HepG2 (cell line): ENCODE data around the gene OR8B12. TPM values are rescaled to one million over a fixed set of nuclear protein-coding genes. Genes with fewer than 3 reads are reported as not detected.

Source experiments
- ATAC-seq: fragments of 200-7000 bp; cut with Tn5 transposase; 3 replicates; pipeline ENCODE4 v1.9.1; 2020; ENCODE audit warnings: mild to moderate bottlenecking, moderate library complexity
- BruUV-seq: library from RNA; stranded (reverse); fragments of 400-500 nt; replicated peaks from 2 replicates; lab custom pipeline; 2021; lab: Mats Ljungman, UMichigan
- CTCF ChIA-PET: fragments of 300-600 bp; formaldehyde crosslinking; extraction: SDS; loops from one replicate; lab custom pipeline; 2021; ENCODE audit warnings: low total read pairs, inconsistent platforms, low intra/inter-chr PET ratio; lab: Yijun Ruan, JAX
- POLR2A ChIA-PET: fragments of 350-600 bp; sonication (Branson Sonifier 250); formaldehyde crosslinking; loops from one replicate; lab custom pipeline; 2020; ENCODE audit warnings: antibody characterized with exemption, inconsistent platforms; lab: Yijun Ruan, JAX
- DNase-seq: peaks from one replicate; pipeline ENCODE4 v3.0.0-alpha.2; 2015; ENCODE audit warnings: low spot score
- FAIRE-seq: peaks from 3 replicates; lab custom pipeline; 2011; peaks lifted over from hg19 to GRCh38; lab: Jason Lieb, UNC
- H2AFZ ChIP-seq: one replicate; pipeline ENCODE4 v1.6.1; 2011; ENCODE audit warnings: low read length, inconsistent platforms
- H3K27ac ChIP-seq: fragments of 300-600 bp; 3 replicates; pipeline ENCODE4 v1.8.0; 2011; ENCODE audit warnings: mixed run types, mild to moderate bottlenecking, mixed read lengths, low read length, inconsistent platforms; ENCODE audit not compliant: insufficient read depth; ENCODE audit errors: extremely low read length
- H3K27me3 ChIP-seq, 2 experiments: fragments of 200-600 bp in 1 of 2; 2 replicates in 1 of 2; 3 replicates in 1 of 2; pipeline versions ENCODE4 v1.6.0 to v1.8.0; 2011; ENCODE audit warnings: low read length in 2 of 2, mild to moderate bottlenecking in 2 of 2, moderate library complexity in 2 of 2, inconsistent platforms in 1 of 2; ENCODE audit not compliant: insufficient read depth in 2 of 2, control insufficient read depth in 1 of 2
- H3K36me3 ChIP-seq, 2 experiments: fragments of 200-600 bp in 1 of 2; replicated peaks in 1 of 2; 2 replicates in 1 of 2; 3 replicates in 1 of 2; pipeline versions ENCODE4 v1.5.1 to v1.8.0; 2011; ENCODE audit warnings: low read length in 2 of 2, inconsistent platforms in 1 of 2; ENCODE audit not compliant: insufficient read depth in 2 of 2, control insufficient read depth in 1 of 2
- H3K4me1 ChIP-seq: 2 replicates; pipeline ENCODE4 v1.5.1; 2012; ENCODE audit warnings: low read length, inconsistent platforms; ENCODE audit not compliant: insufficient read depth
- H3K4me2 ChIP-seq: 2 replicates; pipeline ENCODE4 v1.6.0; 2011; ENCODE audit warnings: low read depth, low read length, inconsistent platforms
- H3K4me3 ChIP-seq, 3 experiments: fragments of 200-600 bp in 1 of 3; sonication (generic), shearing (Covaris generic) in 1 of 3; replicated peaks in 1 of 3; 2 replicates each; pipeline ENCODE4 v1.5.1; 2011 to 2016; ENCODE audit warnings: low read length in 3 of 3, inconsistent platforms in 2 of 3, low read depth in 2 of 3, mild to moderate bottlenecking in 2 of 3, control low read depth in 1 of 3, mixed read lengths in 1 of 3; ENCODE audit not compliant: insufficient read depth in 1 of 3
- H3K79me2 ChIP-seq: one replicate; pipeline ENCODE4 v1.6.1; 2011; ENCODE audit warnings: low read length, inconsistent platforms; ENCODE audit not compliant: insufficient read depth
- H3K9ac ChIP-seq: 2 replicates; pipeline ENCODE4 v1.6.0; 2011; ENCODE audit warnings: mild to moderate bottlenecking, low read depth, low read length, inconsistent platforms; ENCODE audit not compliant: insufficient read depth
- H3K9me3 ChIP-seq: 2 replicates; pipeline ENCODE4 v1.5.1; 2012; ENCODE audit warnings: mild to moderate bottlenecking, low read length
- H4K20me1 ChIP-seq: 2 replicates; pipeline ENCODE4 v1.6.0; 2011; ENCODE audit warnings: inconsistent platforms, mild to moderate bottlenecking, low read length, moderate library complexity; ENCODE audit not compliant: insufficient read depth
- CHD4 ChIP-seq: fragments of 200-600 bp; sonication (generic); IDR thresholded peaks from 2 replicates; pipeline ENCODE4 v1.7.0; 2017; ENCODE audit warnings: mild to moderate bottlenecking, low read length, borderline replicate concordance
- ESRRA ChIP-seq: sonication (generic); formaldehyde crosslinking; IDR thresholded peaks from 2 replicates; pipeline ENCODE4 v1.5.1; 2020; ENCODE audit warnings: mild to moderate bottlenecking, low read depth, missing genetic modification reagents
- LCORL ChIP-seq, 2 experiments: fragments of 450-650 bp in 1 of 2; sonication (generic) in 1 of 2; formaldehyde crosslinking in 1 of 2; IDR thresholded peaks; 2 replicates each; pipeline versions ENCODE4 v1.5.0 to v1.6.1; 2017 to 2020; ENCODE audit warnings: antibody characterized with exemption in 1 of 2, missing genetic modification reagents in 1 of 2
- SNAPC2 ChIP-seq: sonication (generic); formaldehyde crosslinking; IDR thresholded peaks from 2 replicates; pipeline ENCODE4 v1.8.1; 2022; ENCODE audit warnings: mild to moderate bottlenecking, missing genetic modification reagents
- SP2 ChIP-seq: sonication (generic); formaldehyde crosslinking; IDR thresholded peaks from 2 replicates; pipeline ENCODE4 v1.5.1; 2020; ENCODE audit warnings: mild to moderate bottlenecking, missing genetic modification reagents
- ZNF441 ChIP-seq: sonication (generic); formaldehyde crosslinking; IDR thresholded peaks from 2 replicates; pipeline ENCODE4 v1.7.0; 2021; ENCODE audit warnings: missing genetic modification reagents, borderline replicate concordance
- ZNF552 ChIP-seq: sonication (generic); formaldehyde crosslinking; IDR thresholded peaks from 2 replicates; pipeline ENCODE4 v1.9.0; 2022; ENCODE audit warnings: missing genetic modification reagents, mild to moderate bottlenecking, borderline replicate concordance
- ZNF562 ChIP-seq: sonication (generic); formaldehyde crosslinking; IDR thresholded peaks from 2 replicates; pipeline ENCODE4 v1.8.0; 2022; ENCODE audit warnings: missing genetic modification reagents, borderline replicate concordance
- ZNF564 ChIP-seq: sonication (generic); formaldehyde crosslinking; IDR thresholded peaks from 2 replicates; pipeline ENCODE4 v1.8.1; 2023; ENCODE audit warnings: mild to moderate bottlenecking, missing genetic modification reagents
- WGBS: methylation state at CpG from one replicate; pipeline ENCODE4 v1.1.6; 2017; ENCODE audit warnings: low lambda C conversion rate; 5-methylcytosine and 5-hydroxymethylcytosine counted together
- in situ Hi-C: cut with HindIII; loops from 2 replicates; pipeline ENCODE4 v1.10.0; 2017; ENCODE audit warnings: low pct_unique_long_range_greater_than_20kb; ENCODE audit not compliant: extremely low pct_ligation_motif_present
- intact Hi-C: fragments of 100-400 bp; cut with micrococcal nuclease; formaldehyde crosslinking; loops from one replicate; pipeline ENCODE4 v1.10.0; 2022; ENCODE audit not compliant: unreplicated experiment
- polyA plus RNA-seq, 8 experiments: library from polyadenylated mRNA; depleted of rRNA in 3 of 8; stranded (reverse) in 7 of 8; unstranded in 1 of 8; fragments of >200 nt; fragmentation: Illumina TruSeq in 4 of 8; extraction: Trizol in 4 of 8; gene quantifications; 2 replicates each; pipeline versions ENCODE4 v1.2.1 to v1.2.3, GENCODE V29; 2011 to 2016; ENCODE audit warnings: low read depth in 4 of 8, missing spikeins in 1 of 8, mixed read lengths in 1 of 8; ENCODE audit not compliant: insufficient read depth in 1 of 8
- total RNA-seq, 5 experiments: library from RNA; depleted of rRNA; stranded (reverse); fragments of >200 nt; fragmentation: Illumina TruSeq; extraction: Trizol; gene quantifications; 2 replicates each; pipeline ENCODE4 v1.2.3, GENCODE V29; 2016; ENCODE audit warnings: low read depth in 1 of 5
- TF ChIP-seq, protein P1 (sequence below): sonication (generic); formaldehyde crosslinking; IDR thresholded peaks from 2 replicates; pipeline ENCODE4 v1.5.1; 2020; ENCODE audit warnings: mild to moderate bottlenecking, missing genetic modification reagents
- TF ChIP-seq, protein P2 (sequence below): sonication (generic); formaldehyde crosslinking; IDR thresholded peaks from 2 replicates; pipeline ENCODE4 v1.4.0; 2020; ENCODE audit warnings: mild to moderate bottlenecking, missing genetic modification reagents
- TF ChIP-seq, protein P3 (sequence below): IDR thresholded peaks from 2 replicates; pipeline ENCODE4 v1.6.1; 2016; ENCODE audit warnings: low read depth
- TF ChIP-seq, protein P4 (sequence below): sonication (generic); formaldehyde crosslinking; IDR thresholded peaks from 2 replicates; pipeline ENCODE4 v1.5.0; 2020; ENCODE audit warnings: mild to moderate bottlenecking, missing genetic modification reagents, borderline replicate concordance
- TF ChIP-seq, protein P5 (sequence below): sonication (generic); formaldehyde crosslinking; IDR thresholded peaks from 2 replicates; pipeline ENCODE4 v1.5.0; 2020; ENCODE audit warnings: mild to moderate bottlenecking, missing genetic modification reagents, moderate library complexity

Gene OR8B12
- total and polyA plus RNA-seq, 2 of the 13 experiments (the other 11 are each of a cell fraction or from before 2014, with no cell fraction given): not detected

DNA sequence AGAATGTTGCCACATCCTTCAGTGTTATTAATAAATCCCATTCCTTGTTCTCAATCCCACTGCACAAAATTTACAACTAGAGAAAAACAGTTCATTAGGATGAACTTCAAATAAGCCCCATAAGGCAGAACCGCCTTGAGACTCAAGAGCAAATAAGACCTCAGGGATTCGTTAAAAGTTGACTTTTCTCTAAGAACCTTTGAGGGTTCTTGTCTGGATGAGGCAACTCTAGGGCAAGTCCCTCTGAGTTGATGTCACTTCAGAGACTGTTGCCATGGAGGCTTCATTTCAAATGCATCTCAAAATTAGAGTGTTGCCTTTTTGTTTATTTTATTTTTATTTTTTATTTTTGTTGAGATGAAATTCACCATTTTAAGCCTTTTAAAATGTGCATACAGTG, 48.0 kb upstream of the OR8B12 start:
- WGBS: 22% methylated on average over 2 of the region's 2 CpGs
- POLR2A ChIA-PET: no interaction called here
- Histone ChIP-seq H3K9ac (no peak overlapping the region), H4K20me1 (no peaks in the 10 kb centered on the region), H2AFZ (no peak overlapping the region), H3K27ac (no peak overlapping the region), H3K79me2 (no peaks in the 10 kb centered on the region), H3K4me2 (no peak overlapping the region), H3K36me3 (no peaks in the 10 kb centered on the region), H3K4me1 (no peaks in the 10 kb centered on the region), H3K9me3 (no peaks in the 10 kb centered on the region), H3K27me3 (peaks cover 2 to 9% of the 10 kb centered on the region in 2 experiments; a peak in 4 of 5 replicates), H3K4me3 (no peak overlapping the region)
- BruUV-seq: no TSS peak
- in situ Hi-C loops: no loop called here
- ATAC-seq: no peak
- DNase-seq: no peak
- intact Hi-C loops: no loop called here
- CTCF ChIA-PET: no interaction called here
- no peak for FAIRE-seq
- TF ChIP-seq, protein P1, sequence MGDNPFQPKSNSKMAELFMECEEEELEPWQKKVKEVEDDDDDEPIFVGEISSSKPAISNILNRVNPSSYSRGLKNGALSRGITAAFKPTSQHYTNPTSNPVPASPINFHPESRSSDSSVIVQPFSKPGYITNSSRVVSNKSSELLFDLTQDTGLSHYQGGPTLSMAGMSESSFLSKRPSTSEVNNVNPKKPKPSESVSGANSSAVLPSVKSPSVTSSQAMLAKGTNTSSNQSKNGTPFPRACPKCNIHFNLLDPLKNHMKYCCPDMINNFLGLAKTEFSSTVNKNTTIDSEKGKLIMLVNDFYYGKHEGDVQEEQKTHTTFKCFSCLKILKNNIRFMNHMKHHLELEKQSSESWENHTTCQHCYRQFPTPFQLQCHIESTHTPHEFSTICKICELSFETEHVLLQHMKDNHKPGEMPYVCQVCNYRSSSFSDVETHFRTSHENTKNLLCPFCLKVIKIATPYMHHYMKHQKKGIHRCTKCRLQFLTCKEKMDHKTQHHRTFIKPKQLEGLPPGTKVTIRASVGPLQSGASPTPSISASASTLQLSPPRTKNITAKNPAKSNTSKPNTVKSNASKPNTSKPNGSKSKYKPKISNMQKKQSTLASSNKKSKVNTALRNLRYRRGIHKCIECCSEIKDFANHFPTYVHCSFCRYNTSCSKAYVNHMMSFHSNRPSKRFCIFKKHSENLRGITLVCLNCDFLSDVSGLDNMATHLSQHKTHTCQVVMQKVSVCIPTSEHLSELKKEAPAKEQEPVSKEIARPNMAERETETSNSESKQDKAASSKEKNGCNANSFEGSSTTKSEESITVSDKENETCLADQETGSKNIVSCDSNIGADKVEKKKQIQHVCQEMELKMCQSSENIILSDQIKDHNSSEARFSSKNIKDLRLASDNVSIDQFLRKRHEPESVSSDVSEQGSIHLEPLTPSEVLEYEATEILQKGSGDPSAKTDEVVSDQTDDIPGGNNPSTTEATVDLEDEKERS (CRISPR knock-in tag): no peak
- TF ChIP-seq, protein P2, sequence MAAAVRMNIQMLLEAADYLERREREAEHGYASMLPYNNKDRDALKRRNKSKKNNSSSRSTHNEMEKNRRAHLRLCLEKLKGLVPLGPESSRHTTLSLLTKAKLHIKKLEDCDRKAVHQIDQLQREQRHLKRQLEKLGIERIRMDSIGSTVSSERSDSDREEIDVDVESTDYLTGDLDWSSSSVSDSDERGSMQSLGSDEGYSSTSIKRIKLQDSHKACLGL (CRISPR knock-in tag): no peak
- TF ChIP-seq, protein P3, sequence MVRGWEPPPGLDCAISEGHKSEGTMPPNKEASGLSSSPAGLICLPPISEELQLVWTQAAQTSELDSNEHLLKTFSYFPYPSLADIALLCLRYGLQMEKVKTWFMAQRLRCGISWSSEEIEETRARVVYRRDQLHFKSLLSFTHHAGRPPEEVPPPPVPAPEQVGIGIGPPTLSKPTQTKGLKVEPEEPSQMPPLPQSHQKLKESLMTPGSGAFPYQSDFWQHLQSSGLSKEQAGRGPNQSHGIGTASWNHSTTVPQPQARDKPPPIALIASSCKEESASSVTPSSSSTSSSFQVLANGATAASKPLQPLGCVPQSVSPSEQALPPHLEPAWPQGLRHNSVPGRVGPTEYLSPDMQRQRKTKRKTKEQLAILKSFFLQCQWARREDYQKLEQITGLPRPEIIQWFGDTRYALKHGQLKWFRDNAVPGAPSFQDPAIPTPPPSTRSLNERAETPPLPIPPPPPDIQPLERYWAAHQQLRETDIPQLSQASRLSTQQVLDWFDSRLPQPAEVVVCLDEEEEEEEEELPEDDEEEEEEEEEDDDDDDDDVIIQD (CRISPR knock-in tag): no peak
- TF ChIP-seq LCORL (IDR thresholded peaks at IDR 0.05) (no peak), LCORL (CRISPR knock-in tag; IDR thresholded peaks at IDR 0.05) (no peak), ESRRA (no peak), ZNF564 (CRISPR knock-in tag) (no peak), SNAPC2 (CRISPR knock-in tag) (no peak), CHD4 (no peak), ZNF552 (CRISPR knock-in tag) (no peak), ZNF562 (CRISPR knock-in tag) (no peak), ZNF441 (CRISPR knock-in tag) (no peak), SP2 (CRISPR knock-in tag) (no peak)
- TF ChIP-seq, protein P4, sequence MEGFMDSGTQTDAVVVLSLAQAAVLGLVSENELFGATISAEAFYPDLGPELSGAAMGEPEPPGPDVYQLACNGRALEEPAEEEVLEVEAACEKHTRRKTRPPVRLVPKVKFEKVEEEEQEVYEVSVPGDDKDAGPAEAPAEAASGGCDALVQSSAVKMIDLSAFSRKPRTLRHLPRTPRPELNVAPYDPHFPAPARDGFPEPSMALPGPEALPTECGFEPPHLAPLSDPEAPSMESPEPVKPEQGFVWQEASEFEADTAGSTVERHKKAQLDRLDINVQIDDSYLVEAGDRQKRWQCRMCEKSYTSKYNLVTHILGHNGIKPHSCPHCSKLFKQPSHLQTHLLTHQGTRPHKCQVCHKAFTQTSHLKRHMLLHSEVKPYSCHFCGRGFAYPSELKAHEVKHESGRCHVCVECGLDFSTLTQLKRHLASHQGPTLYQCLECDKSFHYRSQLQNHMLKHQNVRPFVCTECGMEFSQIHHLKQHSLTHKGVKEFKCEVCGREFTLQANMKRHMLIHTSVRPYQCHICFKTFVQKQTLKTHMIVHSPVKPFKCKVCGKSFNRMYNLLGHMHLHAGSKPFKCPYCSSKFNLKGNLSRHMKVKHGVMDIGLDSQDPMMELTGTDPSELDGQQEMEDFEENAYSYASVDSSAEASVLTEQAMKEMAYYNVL (CRISPR knock-in tag): no peak
- TF ChIP-seq, protein P5, sequence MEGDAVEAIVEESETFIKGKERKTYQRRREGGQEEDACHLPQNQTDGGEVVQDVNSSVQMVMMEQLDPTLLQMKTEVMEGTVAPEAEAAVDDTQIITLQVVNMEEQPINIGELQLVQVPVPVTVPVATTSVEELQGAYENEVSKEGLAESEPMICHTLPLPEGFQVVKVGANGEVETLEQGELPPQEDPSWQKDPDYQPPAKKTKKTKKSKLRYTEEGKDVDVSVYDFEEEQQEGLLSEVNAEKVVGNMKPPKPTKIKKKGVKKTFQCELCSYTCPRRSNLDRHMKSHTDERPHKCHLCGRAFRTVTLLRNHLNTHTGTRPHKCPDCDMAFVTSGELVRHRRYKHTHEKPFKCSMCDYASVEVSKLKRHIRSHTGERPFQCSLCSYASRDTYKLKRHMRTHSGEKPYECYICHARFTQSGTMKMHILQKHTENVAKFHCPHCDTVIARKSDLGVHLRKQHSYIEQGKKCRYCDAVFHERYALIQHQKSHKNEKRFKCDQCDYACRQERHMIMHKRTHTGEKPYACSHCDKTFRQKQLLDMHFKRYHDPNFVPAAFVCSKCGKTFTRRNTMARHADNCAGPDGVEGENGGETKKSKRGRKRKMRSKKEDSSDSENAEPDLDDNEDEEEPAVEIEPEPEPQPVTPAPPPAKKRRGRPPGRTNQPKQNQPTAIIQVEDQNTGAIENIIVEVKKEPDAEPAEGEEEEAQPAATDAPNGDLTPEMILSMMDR (CRISPR knock-in tag): no peak
